ENCODE results near the gene MBNL3. TPM values are rescaled to one million over a fixed set of nuclear protein-coding genes. Genes with fewer than 3 reads are reported as not detected.
"Not testable (repeated sequence)": the region's sequence is repeated elsewhere in the genome, so short reads cannot be mapped to it uniquely, and the experiment has no call there.

The MBNL3 gene
- total RNA-seq, 4 donors from 2014 or later, result 9.2 to 19.0 (median 15.9) TPM

DNA sequence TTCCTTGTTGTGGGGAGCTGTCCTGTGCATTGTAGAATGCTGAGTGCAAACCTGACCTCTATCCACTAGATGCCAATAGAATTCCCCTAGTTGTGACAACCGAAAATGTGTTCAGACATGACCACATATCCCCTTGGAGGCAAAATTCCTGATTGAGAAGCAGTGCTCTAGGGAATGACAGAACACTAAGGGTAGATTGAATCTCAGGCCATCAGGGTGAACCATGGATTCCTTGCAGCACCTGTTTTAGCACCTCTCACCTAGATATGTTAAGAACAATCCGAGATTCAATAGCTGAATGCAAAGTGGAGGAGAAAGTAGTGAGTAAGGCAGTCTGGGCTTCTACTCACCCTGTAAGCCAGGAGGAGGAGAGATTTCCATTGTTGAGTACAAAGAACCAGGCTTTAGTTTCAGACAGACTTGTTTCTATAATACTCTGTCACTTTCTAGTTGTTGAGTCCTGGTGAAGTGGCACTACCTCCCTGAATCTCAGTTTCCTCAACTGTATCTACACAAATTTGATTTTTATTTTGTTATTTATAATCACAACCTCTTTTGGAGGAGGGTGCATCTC, 158.6 kb downstream of the MBNL3 start:
- no peak overlapping the region for H3K27ac ChIP-seq
- H3K4me3 ChIP-seq, result no peak overlapping the region
- TF ChIP-seq POLR2A (IDR thresholded peaks at IDR 0.05), result no peak
- TF ChIP-seq, protein P1, sequence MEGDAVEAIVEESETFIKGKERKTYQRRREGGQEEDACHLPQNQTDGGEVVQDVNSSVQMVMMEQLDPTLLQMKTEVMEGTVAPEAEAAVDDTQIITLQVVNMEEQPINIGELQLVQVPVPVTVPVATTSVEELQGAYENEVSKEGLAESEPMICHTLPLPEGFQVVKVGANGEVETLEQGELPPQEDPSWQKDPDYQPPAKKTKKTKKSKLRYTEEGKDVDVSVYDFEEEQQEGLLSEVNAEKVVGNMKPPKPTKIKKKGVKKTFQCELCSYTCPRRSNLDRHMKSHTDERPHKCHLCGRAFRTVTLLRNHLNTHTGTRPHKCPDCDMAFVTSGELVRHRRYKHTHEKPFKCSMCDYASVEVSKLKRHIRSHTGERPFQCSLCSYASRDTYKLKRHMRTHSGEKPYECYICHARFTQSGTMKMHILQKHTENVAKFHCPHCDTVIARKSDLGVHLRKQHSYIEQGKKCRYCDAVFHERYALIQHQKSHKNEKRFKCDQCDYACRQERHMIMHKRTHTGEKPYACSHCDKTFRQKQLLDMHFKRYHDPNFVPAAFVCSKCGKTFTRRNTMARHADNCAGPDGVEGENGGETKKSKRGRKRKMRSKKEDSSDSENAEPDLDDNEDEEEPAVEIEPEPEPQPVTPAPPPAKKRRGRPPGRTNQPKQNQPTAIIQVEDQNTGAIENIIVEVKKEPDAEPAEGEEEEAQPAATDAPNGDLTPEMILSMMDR (IDR thresholded peaks at IDR 0.05), result no peak
- no peak for TF ChIP-seq EP300 (IDR thresholded peaks at IDR 0.05)
- DNase-seq (ENCODE audit: low spot score in 2 of 2), result no peak
- H3K36me3 ChIP-seq, result no peaks in the 10 kb centered on the region
- WGBS, 2 donors, result 84 to 89% methylated on average over 2 of the region's 2 CpGs
- H3K4me1 ChIP-seq, result no peaks in the 10 kb centered on the region
- H3K27me3 ChIP-seq, result no peaks in the 10 kb centered on the region
- H3K9me3 ChIP-seq, result no peaks in the 10 kb centered on the region

DNA sequence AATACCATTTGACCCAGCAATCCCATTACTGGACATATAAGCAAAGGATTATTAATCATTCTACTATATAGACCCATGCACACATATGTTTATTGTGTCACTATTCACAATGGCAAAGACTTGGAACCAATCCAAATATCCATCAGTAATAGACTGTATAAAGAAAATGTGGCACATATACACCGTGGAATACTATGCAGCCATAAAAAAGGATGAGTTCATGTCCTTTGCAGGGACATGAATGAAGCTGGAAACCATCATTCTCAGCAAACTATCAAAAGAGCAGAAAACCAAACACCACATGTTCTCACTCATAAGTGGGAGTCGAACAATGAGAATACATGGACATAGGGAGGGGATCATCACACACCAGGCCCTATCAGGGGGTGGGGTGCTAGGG, 161.9 kb downstream of the MBNL3 start:
- not testable (repeated sequence) for H3K4me3 ChIP-seq; H3K27ac ChIP-seq; H3K9me3 ChIP-seq; DNase-seq (ENCODE audit: low spot score in 2 of 2); H3K36me3 ChIP-seq; H3K27me3 ChIP-seq; H3K4me1 ChIP-seq
- WGBS, 2 donors, result 90 to 95% methylated on average over 2 of the region's 2 CpGs
